Erythroblast (primary cell): Measurements from ENCODE around the gene DDX42.
"Not testable (repeated sequence)": the region's sequence is repeated elsewhere in the genome, so short reads cannot be mapped to it uniquely, and the experiment has no call there.

Experiments used
- DNase-seq, 2 experiments: peaks; one replicate each; lab custom pipeline; 2025; lab: John Stamatoyannopoulos, UW
- GATA1 ChIP-seq: IDR thresholded peaks from 2 replicates; pipeline ENCODE4 v1.6.1; 2011; ENCODE audit warnings: low read depth, mild to moderate bottlenecking, control low read depth, low read length, moderate library complexity
- POLR2A ChIP-seq: IDR thresholded peaks from 2 replicates; pipeline ENCODE4 v1.6.1; 2011; ENCODE audit warnings: mild to moderate bottlenecking, low read length

The DDX42 gene

GRCh38 chr17:63792055-63792729, 18.2 kb downstream of the DDX42 start:
- TF ChIP-seq GATA1 (no peak), POLR2A (no peak)
- no peak for DNase-seq

DNA sequence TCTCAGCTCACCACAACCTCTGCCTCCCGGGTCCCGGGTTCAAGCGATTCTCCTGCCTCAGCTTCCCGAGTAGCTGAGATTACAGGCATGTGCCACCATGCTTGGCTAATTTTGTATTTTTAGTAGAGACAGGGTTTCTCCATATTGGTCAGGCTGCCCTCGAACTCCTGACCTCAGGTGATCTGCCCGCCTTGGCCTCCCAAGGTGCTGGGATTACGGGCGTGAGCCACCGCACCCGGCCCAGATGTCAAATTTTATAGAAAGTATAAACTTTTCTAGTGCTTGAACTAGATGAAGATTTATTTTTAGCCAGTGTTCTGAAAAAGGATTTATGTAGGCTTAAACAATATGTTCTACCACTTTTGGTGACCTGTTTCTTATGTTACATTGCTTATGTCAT, 22.4 kb downstream of the DDX42 start:
- DNase-seq, result not testable (repeated sequence)

DNA sequence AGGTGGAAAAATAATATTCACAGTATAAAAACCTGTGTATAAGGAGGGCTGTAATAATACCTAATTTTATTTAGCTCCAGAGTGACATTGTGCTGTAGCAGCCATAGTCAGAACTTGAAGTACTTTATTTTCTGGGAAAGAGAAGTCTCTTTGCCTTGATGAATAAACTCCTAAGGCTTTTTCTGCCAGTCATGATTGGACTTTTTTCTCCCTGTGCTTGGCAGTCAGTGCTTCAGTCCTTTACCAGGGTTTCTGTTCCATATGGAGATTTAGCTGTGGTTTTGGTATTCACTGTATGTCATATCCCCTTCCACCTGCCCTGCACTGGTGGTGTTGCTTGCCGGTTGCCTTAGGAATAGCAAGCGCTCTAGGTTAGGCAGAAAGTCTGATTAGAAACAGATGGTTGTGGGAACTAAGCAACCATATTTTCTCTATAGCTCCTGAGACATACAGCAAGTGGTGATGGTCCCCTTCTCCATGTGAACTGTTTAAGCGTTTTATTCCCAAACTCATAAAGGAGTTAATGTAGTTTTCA, 24.7 kb downstream of the DDX42 start:
- no peak for DNase-seq
- no peak for TF ChIP-seq POLR2A
- TF ChIP-seq GATA1, result no peak

DNA sequence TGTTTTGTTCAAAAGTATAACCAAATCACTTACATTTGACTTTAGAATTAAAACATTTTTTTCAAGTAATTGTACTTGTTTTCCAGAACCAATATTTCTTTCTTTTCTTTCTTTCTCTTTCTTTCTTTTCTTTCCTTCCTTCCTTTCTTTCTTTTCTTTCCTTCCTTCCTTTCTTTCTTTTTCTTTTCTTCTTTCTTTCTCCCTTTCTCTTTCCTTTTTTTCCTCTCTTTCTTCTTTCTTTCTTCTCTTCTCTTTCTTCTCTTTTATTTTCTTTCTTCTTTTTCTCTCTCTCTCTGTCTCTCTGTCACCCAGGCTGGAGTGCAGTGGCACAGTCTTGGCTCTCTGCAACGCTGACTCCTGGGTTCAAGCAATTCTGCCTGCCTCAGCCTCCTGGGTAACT, 26.8 kb downstream of the DDX42 start:
- no peak for DNase-seq
- TF ChIP-seq POLR2A (no peak), GATA1 (no peak)

- TF ChIP-seq GATA1, result no peak
- TF ChIP-seq POLR2A, result no peak
- DNase-seq, result no peak
Observed at GRCh38 chr17:63804328-63804727, 30.4 kb downstream of the DDX42 start.

GRCh38 chr17:63805591-63805990, 31.6 kb downstream of the DDX42 start:
- peak; percentile 34 to 46 for DNase-seq
- no peak for TF ChIP-seq GATA1
- TF ChIP-seq POLR2A, result no peak

GRCh38 chr17:63809970-63810369, 36.0 kb downstream of the DDX42 start:
- DNase-seq, result no peak
- TF ChIP-seq POLR2A (no peak), GATA1 (no peak)

DNA sequence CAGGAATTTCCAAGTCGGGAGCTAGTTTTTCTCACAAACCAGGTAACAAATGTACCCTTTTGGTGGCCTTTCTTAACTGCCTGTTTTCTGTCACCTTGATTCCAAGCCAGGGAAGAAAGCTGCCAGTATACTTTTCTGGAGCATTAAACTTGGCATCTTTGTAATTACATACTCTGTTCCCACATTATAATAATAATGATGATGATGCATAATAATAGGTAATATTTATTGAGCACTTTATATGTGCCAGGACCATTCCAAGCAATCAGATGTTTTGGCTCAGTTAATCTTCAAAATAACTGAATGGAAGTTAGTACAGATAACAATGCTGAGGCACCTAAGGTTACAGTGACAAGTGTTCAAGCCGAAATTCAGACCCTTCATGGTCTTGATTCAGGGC, 42.2 kb downstream of the DDX42 start:
- no peak for DNase-seq
- TF ChIP-seq POLR2A (no peak), GATA1 (no peak)

DNA sequence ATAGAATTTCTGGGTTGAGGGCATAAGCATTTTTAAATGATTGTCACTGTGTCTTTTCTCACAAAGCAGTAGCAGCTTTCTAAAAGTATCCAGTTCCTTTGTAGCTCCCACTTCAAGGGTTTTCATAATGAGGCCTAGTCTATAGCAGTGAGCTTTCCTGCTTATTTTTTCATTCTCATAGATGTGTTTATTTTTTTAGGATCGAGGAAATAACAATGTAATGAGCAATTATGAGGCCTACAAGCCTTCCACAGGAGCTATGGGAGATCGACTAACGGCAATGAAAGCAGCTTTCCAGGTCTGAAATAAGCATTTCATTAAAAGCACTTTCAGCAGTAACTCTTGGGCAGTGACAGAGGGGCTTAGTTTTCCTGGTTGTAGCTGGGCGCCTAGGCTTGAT, 42.7 kb downstream of the DDX42 start:
- no peak for TF ChIP-seq GATA1
- TF ChIP-seq POLR2A, result no peak
- DNase-seq, result no peak

DNA sequence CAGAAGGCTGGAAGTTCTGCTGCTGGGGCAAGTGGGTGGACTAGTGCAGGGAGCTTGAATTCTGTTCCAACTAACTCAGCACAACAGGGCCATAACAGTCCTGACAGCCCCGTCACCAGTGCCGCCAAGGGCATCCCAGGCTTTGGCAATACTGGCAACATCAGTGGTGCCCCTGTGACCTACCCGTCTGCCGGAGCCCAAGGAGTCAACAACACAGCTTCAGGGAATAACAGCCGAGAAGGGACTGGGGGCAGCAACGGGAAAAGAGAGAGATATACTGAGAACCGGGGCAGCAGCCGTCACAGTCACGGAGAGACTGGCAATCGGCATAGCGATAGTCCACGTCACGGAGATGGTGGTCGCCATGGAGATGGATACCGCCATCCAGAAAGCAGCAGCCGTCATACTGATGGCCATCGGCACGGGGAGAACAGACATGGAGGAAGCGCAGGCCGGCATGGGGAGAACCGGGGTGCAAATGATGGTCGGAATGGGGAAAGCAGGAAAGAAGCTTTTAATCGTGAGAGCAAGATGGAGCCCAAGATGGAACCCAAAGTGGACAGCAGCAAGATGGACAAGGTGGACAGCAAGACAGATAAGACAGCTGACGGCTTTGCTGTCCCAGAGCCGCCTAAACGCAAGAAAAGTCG, 43.9 kb downstream of the DDX42 start:
- TF ChIP-seq POLR2A (no peak), GATA1 (no peak)
- DNase-seq, result no peak

- DNase-seq, result no peak
Observed at GRCh38 chr17:63819131-63819530, 45.2 kb downstream of the DDX42 start.

DNA sequence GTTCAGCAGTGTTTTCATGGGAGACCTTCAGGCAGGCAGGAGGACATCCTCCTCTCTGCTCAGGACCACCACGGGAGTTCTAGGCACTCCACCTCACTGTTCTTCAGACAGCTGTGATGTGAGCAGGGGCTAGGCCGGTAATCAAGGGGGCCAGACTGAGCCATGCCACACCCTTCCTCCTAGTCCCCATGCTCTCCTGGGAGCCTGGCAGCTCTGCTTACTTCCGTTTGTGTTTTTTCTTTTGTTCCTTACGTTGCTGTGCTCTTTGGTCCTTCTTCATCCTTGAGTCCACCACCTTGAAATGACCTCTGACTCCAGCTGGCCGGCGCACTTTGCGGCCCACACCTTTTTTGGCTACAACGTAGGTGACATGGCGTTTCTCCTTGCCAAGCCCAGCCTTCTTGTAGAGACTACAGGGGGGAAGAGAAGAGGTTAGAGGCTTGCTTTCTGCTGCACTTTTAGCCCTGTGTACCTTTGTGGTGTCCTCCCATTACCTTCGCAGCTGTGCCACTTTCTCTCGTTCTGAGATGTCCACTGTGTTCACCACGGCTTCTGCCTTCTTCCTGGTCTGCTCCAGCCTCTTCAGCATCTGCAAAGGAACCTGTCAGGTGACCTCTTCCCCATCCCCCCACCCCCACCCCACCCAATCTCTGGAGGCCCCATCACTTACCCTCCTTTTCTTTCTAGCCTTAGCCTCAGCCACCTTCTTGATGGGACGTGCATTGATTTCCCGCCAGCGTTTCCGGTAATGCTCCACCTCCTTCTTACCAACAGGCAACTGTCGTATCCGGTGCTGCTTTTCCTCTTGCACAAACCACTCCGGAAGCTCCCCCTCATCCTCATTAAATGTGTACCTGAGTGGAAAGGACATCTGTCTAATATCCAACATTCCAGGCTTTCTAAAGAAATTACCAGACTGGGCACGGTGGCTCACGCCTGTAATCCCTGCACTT, 45.9 kb downstream of the DDX42 start:
- no peak for TF ChIP-seq GATA1
- no peak for TF ChIP-seq POLR2A
- DNase-seq, result no peak

More at GRCh38 chr17:63819131-63819530, 45.2 kb downstream of the DDX42 start:
- no peak for TF ChIP-seq POLR2A
- no peak for TF ChIP-seq GATA1

- no peak for DNase-seq
- TF ChIP-seq GATA1, result no peak
- no peak for TF ChIP-seq POLR2A
Observed at GRCh38 chr17:63820963-63821561, 47.1 kb downstream of the DDX42 start.
